HepG2 (cell line): ENCODE data around the gene KLHL17. TPM values are rescaled to one million over a fixed set of nuclear protein-coding genes. Genes with fewer than 3 reads are reported as not detected.

ENCODE experiments used
- ARNTL ChIP-seq: sonication (generic); formaldehyde crosslinking; IDR thresholded peaks from 2 replicates; pipeline ENCODE4 v1.4.0; 2020; ENCODE audit warnings: mild to moderate bottlenecking, missing genetic modification reagents
- ATF7-NPFF ChIP-seq: sonication (generic); formaldehyde crosslinking; IDR thresholded peaks from 2 replicates; pipeline ENCODE4 v1.8.1; 2023; ENCODE audit warnings: mild to moderate bottlenecking, low read depth, missing genetic modification reagents, moderate library complexity
- CHD2 ChIP-seq: IDR thresholded peaks from 2 replicates; pipeline ENCODE4 v1.6.1; 2011; ENCODE audit warnings: low read depth, low read length, improper control_type of control experiment
- ELF3 ChIP-seq: IDR thresholded peaks from 2 replicates; pipeline ENCODE4 v1.6.1; 2016; ENCODE audit warnings: missing genetic modification reagents, missing compliant biosample characterization
- GMEB2 ChIP-seq: IDR thresholded peaks from 2 replicates; pipeline ENCODE4 v1.6.1; 2016; ENCODE audit warnings: missing biosample characterization, missing genetic modification reagents, low read depth
- IRF9 ChIP-seq: sonication (generic); formaldehyde crosslinking; IDR thresholded peaks from 2 replicates; pipeline ENCODE4 v1.8.0; 2022; ENCODE audit warnings: missing genetic modification reagents, mild to moderate bottlenecking, borderline replicate concordance
- KDM2A ChIP-seq: sonication (generic); formaldehyde crosslinking; IDR thresholded peaks from 2 replicates; pipeline ENCODE4 v1.4.0; 2020; ENCODE audit warnings: low read depth, missing genetic modification reagents, borderline replicate concordance
- KMT2B ChIP-seq: IDR thresholded peaks from 2 replicates; pipeline ENCODE4 v1.6.1; 2016; ENCODE audit warnings: missing genetic modification reagents, missing compliant biosample characterization
- MEIS1 ChIP-seq: sonication (generic); formaldehyde crosslinking; IDR thresholded peaks from 2 replicates; pipeline ENCODE4 v1.9.0; 2021; ENCODE audit warnings: mild to moderate bottlenecking, missing genetic modification reagents, moderate library complexity, borderline replicate concordance
- SP4 ChIP-seq: sonication (generic); formaldehyde crosslinking; IDR thresholded peaks from 2 replicates; pipeline ENCODE4 v1.8.1; 2023; ENCODE audit warnings: mild to moderate bottlenecking, missing genetic modification reagents
- ZNF484 ChIP-seq: sonication (generic); formaldehyde crosslinking; IDR thresholded peaks from 2 replicates; pipeline ENCODE4 v1.5.1; 2020; ENCODE audit warnings: mild to moderate bottlenecking, low read depth, missing genetic modification reagents, borderline replicate concordance
- ZNF687 ChIP-seq: sonication (generic); formaldehyde crosslinking; IDR thresholded peaks from 2 replicates; pipeline ENCODE4 v1.5.1; 2020; ENCODE audit warnings: mild to moderate bottlenecking, missing genetic modification reagents, moderate library complexity
- ZNF713 ChIP-seq: sonication (generic); formaldehyde crosslinking; IDR thresholded peaks from 2 replicates; pipeline ENCODE4 v1.4.0; 2020; ENCODE audit warnings: mild to moderate bottlenecking, missing genetic modification reagents
- ZNF737 ChIP-seq: sonication (generic); formaldehyde crosslinking; IDR thresholded peaks from 2 replicates; pipeline ENCODE4 v1.5.0; 2020; ENCODE audit warnings: missing genetic modification reagents, mild to moderate bottlenecking, borderline replicate concordance
- ZNF788 ChIP-seq: sonication (generic); formaldehyde crosslinking; IDR thresholded peaks from 2 replicates; pipeline ENCODE4 v1.5.0; 2020; ENCODE audit warnings: mild to moderate bottlenecking, missing genetic modification reagents, borderline replicate concordance
- ZNF790 ChIP-seq: sonication (generic); formaldehyde crosslinking; IDR thresholded peaks from 2 replicates; pipeline ENCODE4 v1.8.0; 2022; ENCODE audit warnings: missing genetic modification reagents, mild to moderate bottlenecking, borderline replicate concordance
- polyA plus RNA-seq, 8 experiments: library from polyadenylated mRNA; depleted of rRNA in 3 of 8; stranded (reverse) in 7 of 8; unstranded in 1 of 8; fragments of >200 nt; fragmentation: Illumina TruSeq in 4 of 8; extraction: Trizol in 4 of 8; gene quantifications; 2 replicates each; pipeline versions ENCODE4 v1.2.1 to v1.2.3, GENCODE V29; 2011 to 2016; ENCODE audit warnings: low read depth in 4 of 8, missing spikeins in 1 of 8, mixed read lengths in 1 of 8; ENCODE audit not compliant: insufficient read depth in 1 of 8
- total RNA-seq, 5 experiments: library from RNA; depleted of rRNA; stranded (reverse); fragments of >200 nt; fragmentation: Illumina TruSeq; extraction: Trizol; gene quantifications; 2 replicates each; pipeline ENCODE4 v1.2.3, GENCODE V29; 2016; ENCODE audit warnings: low read depth in 1 of 5
- TF ChIP-seq, protein P1 (sequence below): sonication (generic); formaldehyde crosslinking; IDR thresholded peaks from 2 replicates; pipeline ENCODE4 v1.5.0; 2020; ENCODE audit warnings: mild to moderate bottlenecking, missing genetic modification reagents, borderline replicate concordance

The KLHL17 gene
- total and polyA plus RNA-seq, 2 of the 13 experiments (the other 11 are each of a cell fraction or from before 2014, with no cell fraction given), result 9.3 to 24.7 TPM

- TF ChIP-seq GMEB2 (0 out of 2 replicates have a peak, but pooled peaks have one; percentile 31), ZNF788 (CRISPR knock-in tag) (peak; percentile 96), KDM2A (CRISPR knock-in tag) (peak; percentile 85; the same call in 1 of the 2 replicates), IRF9 (peak; percentile 60; the same call in 1 of the 2 replicates), CHD2 (no peak), SP4 (CRISPR knock-in tag) (peak; percentile 70; the same call in 1 of the 2 replicates), ATF7-NPFF (CRISPR knock-in tag) (peak; percentile 95), ZNF484 (no peak), ELF3 (CRISPR knock-in tag) (peak; percentile 53; the same call in 1 of the 2 replicates), ARNTL (CRISPR knock-in tag) (peak; percentile 94), MEIS1 (CRISPR knock-in tag) (peak; percentile 49; the same call in 1 of the 2 replicates), ZNF713 (CRISPR knock-in tag) (no peak), ZNF737 (CRISPR knock-in tag) (no peak), KMT2B (CRISPR knock-in tag) (peak; percentile 61; the same call in 1 of the 2 replicates), ZNF687 (CRISPR knock-in tag) (peak; percentile 96), ZNF790 (CRISPR knock-in tag) (peak; percentile 71)
- TF ChIP-seq, protein P1, sequence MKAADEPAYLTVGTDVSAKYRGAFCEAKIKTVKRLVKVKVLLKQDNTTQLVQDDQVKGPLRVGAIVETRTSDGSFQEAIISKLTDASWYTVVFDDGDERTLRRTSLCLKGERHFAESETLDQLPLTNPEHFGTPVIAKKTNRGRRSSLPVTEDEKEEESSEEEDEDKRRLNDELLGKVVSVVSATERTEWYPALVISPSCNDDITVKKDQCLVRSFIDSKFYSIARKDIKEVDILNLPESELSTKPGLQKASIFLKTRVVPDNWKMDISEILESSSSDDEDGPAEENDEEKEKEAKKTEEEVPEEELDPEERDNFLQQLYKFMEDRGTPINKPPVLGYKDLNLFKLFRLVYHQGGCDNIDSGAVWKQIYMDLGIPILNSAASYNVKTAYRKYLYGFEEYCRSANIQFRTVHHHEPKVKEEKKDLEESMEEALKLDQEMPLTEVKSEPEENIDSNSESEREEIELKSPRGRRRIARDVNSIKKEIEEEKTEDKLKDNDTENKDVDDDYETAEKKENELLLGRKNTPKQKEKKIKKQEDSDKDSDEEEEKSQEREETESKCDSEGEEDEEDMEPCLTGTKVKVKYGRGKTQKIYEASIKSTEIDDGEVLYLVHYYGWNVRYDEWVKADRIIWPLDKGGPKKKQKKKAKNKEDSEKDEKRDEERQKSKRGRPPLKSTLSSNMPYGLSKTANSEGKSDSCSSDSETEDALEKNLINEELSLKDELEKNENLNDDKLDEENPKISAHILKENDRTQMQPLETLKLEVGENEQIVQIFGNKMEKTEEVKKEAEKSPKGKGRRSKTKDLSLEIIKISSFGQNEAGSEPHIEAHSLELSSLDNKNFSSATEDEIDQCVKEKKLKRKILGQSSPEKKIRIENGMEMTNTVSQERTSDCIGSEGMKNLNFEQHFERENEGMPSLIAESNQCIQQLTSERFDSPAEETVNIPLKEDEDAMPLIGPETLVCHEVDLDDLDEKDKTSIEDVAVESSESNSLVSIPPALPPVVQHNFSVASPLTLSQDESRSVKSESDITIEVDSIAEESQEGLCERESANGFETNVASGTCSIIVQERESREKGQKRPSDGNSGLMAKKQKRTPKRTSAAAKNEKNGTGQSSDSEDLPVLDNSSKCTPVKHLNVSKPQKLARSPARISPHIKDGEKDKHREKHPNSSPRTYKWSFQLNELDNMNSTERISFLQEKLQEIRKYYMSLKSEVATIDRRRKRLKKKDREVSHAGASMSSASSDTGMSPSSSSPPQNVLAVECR (CRISPR knock-in tag), result peak; percentile 89; the same call in 1 of the 2 replicates
Observed at GRCh38 chr1:1000357-1001056, 40.1 kb downstream of the KLHL17 start (continued).
